Measurements from ENCODE around the gene MSH3.
"Not testable (repeated sequence)": the region's sequence is repeated elsewhere in the genome, so short reads cannot be mapped to it uniquely, and the experiment has no call there.

MSH3 gene

DNA sequence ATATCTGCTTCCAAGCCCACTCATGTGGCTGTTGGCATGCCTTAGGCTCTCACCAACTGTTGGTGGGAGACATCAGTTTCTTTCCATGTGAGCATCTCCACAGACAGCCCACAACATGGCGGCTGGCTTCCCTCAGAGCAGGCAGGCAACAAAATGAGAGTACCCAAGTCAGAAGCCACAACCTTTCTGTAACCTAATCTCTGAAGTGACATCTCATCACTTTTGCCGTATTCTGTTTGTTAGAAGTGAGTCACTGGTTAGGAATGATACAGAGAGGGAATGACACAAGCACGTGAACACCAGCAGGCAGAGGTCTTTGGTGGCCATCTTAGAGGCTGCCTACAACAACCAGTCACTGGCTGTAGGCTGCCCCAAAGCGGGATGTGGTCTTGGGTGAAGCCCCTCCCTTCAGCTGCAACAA is 217.1 kb downstream of the MSH3 start:
- TF ChIP-seq EZH2phosphoT487 (IDR thresholded peaks at IDR 0.05; ENCODE audit: low read depth): no peak
- TF ChIP-seq, protein P1, sequence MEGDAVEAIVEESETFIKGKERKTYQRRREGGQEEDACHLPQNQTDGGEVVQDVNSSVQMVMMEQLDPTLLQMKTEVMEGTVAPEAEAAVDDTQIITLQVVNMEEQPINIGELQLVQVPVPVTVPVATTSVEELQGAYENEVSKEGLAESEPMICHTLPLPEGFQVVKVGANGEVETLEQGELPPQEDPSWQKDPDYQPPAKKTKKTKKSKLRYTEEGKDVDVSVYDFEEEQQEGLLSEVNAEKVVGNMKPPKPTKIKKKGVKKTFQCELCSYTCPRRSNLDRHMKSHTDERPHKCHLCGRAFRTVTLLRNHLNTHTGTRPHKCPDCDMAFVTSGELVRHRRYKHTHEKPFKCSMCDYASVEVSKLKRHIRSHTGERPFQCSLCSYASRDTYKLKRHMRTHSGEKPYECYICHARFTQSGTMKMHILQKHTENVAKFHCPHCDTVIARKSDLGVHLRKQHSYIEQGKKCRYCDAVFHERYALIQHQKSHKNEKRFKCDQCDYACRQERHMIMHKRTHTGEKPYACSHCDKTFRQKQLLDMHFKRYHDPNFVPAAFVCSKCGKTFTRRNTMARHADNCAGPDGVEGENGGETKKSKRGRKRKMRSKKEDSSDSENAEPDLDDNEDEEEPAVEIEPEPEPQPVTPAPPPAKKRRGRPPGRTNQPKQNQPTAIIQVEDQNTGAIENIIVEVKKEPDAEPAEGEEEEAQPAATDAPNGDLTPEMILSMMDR (IDR thresholded peaks at IDR 0.05; ENCODE audit: low read depth, low read length): no peak
- no peak overlapping the region for H3K9ac ChIP-seq (ENCODE audit: low read length)
- no peak overlapping the region for H3K4me2 ChIP-seq (ENCODE audit: low read length)
- peaks cover 12% of the 10 kb centered on the region for H3K4me1 ChIP-seq (ENCODE audit: low read length)
- peaks cover 5% of the 10 kb centered on the region for H3K36me3 ChIP-seq (replicated peaks; ENCODE audit: low read depth, low read length)
- H4K20me1 ChIP-seq (ENCODE audit: insufficient read depth, low read length): no peaks in the 10 kb centered on the region
- H3K27me3 ChIP-seq (ENCODE audit: low read depth, low read length): no peaks in the 10 kb centered on the region
- H3K9me3 ChIP-seq (ENCODE audit: insufficient read depth, low read length): no peaks in the 10 kb centered on the region
- H3K79me2 ChIP-seq (ENCODE audit: low read length): no peaks in the 10 kb centered on the region
- H2AFZ ChIP-seq (ENCODE audit: low read depth, low read length): no peak overlapping the region
- no peak overlapping the region for H3K4me3 ChIP-seq (ENCODE audit: low read length)
- H3K27ac ChIP-seq (ENCODE audit: low read length): no peak overlapping the region

DNA sequence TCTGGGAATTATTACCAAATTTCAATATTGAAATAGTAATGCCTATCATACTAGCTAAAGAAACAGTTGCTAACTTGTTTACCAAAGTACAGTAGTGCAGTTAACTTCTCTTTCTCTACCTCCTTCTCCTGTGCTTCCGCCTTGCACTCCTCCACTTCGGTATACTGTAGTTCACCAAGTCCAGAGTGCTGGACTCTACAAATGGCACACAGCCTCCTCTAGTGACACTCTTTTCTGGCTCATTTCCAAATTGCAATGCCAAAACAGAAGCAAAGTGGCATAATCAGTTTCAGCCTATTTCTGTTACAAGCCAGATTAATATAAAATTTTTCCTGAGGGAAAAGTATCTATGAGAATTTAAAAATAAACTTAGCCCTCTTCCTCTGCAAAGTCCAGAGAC is 219.7 kb downstream of the MSH3 start:
- Histone ChIP-seq H3K9me3 (ENCODE audit: insufficient read depth, low read length) (no peaks in the 10 kb centered on the region), H3K9ac (ENCODE audit: low read length) (no peak overlapping the region), H3K4me3 (ENCODE audit: low read length) (no peak overlapping the region), H3K4me2 (ENCODE audit: low read length) (no peak overlapping the region), H3K27me3 (ENCODE audit: low read depth, low read length) (no peaks in the 10 kb centered on the region), H3K79me2 (ENCODE audit: low read length) (no peaks in the 10 kb centered on the region), H2AFZ (ENCODE audit: low read depth, low read length) (no peak overlapping the region), H3K36me3 (replicated peaks; ENCODE audit: low read depth, low read length) (no peaks in the 10 kb centered on the region), H4K20me1 (ENCODE audit: insufficient read depth, low read length) (no peaks in the 10 kb centered on the region), H3K4me1 (ENCODE audit: low read length) (no peaks in the 10 kb centered on the region), H3K27ac (ENCODE audit: low read length) (no peak overlapping the region)
- TF ChIP-seq, protein P1 (IDR thresholded peaks at IDR 0.05; ENCODE audit: low read depth, low read length): no peak
- no peak for TF ChIP-seq EZH2phosphoT487 (IDR thresholded peaks at IDR 0.05; ENCODE audit: low read depth)

- Histone ChIP-seq H3K9me3 (ENCODE audit: insufficient read depth, low read length) (no peaks in the 10 kb centered on the region), H3K36me3 (replicated peaks; ENCODE audit: low read depth, low read length) (peaks cover 3% of the 10 kb centered on the region)
- no peak for TF ChIP-seq EZH2phosphoT487 (IDR thresholded peaks at IDR 0.05; ENCODE audit: low read depth)
- TF ChIP-seq, protein P1 (IDR thresholded peaks at IDR 0.05; ENCODE audit: low read depth, low read length): no peak
Measured at GRCh38 chr5:80877592-80877991, 223.1 kb downstream of the MSH3 start.

DNA sequence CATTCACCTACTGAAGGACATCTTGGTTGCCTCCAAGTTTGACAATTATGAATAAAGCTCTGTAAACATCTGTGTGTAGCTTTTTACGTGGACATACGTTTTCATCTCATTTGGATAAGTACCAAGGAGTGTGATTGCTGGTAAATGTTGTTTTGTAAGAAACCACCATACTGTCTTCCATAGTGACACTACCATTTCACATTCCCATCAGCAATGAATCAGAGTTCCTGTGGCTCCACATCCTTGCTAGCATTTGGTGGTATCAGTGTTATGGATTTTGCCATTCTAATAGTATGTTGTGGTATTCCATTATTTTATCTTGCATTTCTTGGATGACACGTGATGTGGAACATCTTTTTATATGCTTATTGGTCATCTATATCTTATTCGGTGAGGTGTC is 227.3 kb downstream of the MSH3 start:
- Histone ChIP-seq H3K4me1 (ENCODE audit: low read length) (no peaks in the 10 kb centered on the region), H3K36me3 (replicated peaks; ENCODE audit: low read depth, low read length) (peaks cover 3% of the 10 kb centered on the region), H3K9ac (ENCODE audit: low read length) (no peak overlapping the region), H3K9me3 (ENCODE audit: insufficient read depth, low read length) (no peaks in the 10 kb centered on the region), H2AFZ (ENCODE audit: low read depth, low read length) (no peak overlapping the region), H3K27me3 (ENCODE audit: low read depth, low read length) (no peaks in the 10 kb centered on the region), H3K79me2 (ENCODE audit: low read length) (no peaks in the 10 kb centered on the region), H4K20me1 (ENCODE audit: insufficient read depth, low read length) (no peaks in the 10 kb centered on the region), H3K4me2 (ENCODE audit: low read length) (no peak overlapping the region), H3K4me3 (ENCODE audit: low read length) (no peak overlapping the region), H3K27ac (ENCODE audit: low read length) (no peak overlapping the region)
- TF ChIP-seq, protein P1 (IDR thresholded peaks at IDR 0.05; ENCODE audit: low read depth, low read length): no peak
- no peak for TF ChIP-seq EZH2phosphoT487 (IDR thresholded peaks at IDR 0.05; ENCODE audit: low read depth)

More at GRCh38 chr5:80877592-80877991, 223.1 kb downstream of the MSH3 start:
- H3K27me3 ChIP-seq (ENCODE audit: low read depth, low read length): no peaks in the 10 kb centered on the region
- H3K4me1 ChIP-seq (ENCODE audit: low read length): no peaks in the 10 kb centered on the region
- no peak overlapping the region for H3K4me3 ChIP-seq (ENCODE audit: low read length)
- no peak overlapping the region for H3K4me2 ChIP-seq (ENCODE audit: low read length)
- H3K27ac ChIP-seq (ENCODE audit: low read length): no peak overlapping the region
- H3K9ac ChIP-seq (ENCODE audit: low read length): no peak overlapping the region
- no peaks in the 10 kb centered on the region for H3K79me2 ChIP-seq (ENCODE audit: low read length)
- H4K20me1 ChIP-seq (ENCODE audit: insufficient read depth, low read length): no peaks in the 10 kb centered on the region
- no peak overlapping the region for H2AFZ ChIP-seq (ENCODE audit: low read depth, low read length)

GRCh38 chr5:80883390-80883789 is 228.9 kb downstream of the MSH3 start:
- H3K27ac ChIP-seq (ENCODE audit: low read length); H3K4me3 ChIP-seq (ENCODE audit: low read length); H3K9ac ChIP-seq (ENCODE audit: low read length); H4K20me1 ChIP-seq (ENCODE audit: insufficient read depth, low read length); H3K4me1 ChIP-seq (ENCODE audit: low read length); H3K4me2 ChIP-seq (ENCODE audit: low read length); H3K79me2 ChIP-seq (ENCODE audit: low read length); H3K36me3 ChIP-seq (replicated peaks; ENCODE audit: low read depth, low read length); H3K27me3 ChIP-seq (ENCODE audit: low read depth, low read length); H3K9me3 ChIP-seq (ENCODE audit: insufficient read depth, low read length); H2AFZ ChIP-seq (ENCODE audit: low read depth, low read length): not testable (repeated sequence)

Data from OCI-LY3 (cell line).